ENCODE results near the gene GPC6. TPM values are rescaled to one million over a fixed set of nuclear protein-coding genes. Genes with fewer than 3 reads are reported as not detected.

Gene GPC6
- total RNA-seq, 1 experiment from 2014 or later: 16.7 TPM

Small RNAs within 50 kb of the gene (small RNA-seq; reads per million reads assigned to genes)
- 0 reads per million in 2 experiments for gene RNA5SP35

All from NCI-H460 (cell line).